ENCODE data around the gene DFFB. TPM values are rescaled to one million over a fixed set of nuclear protein-coding genes. Genes with fewer than 3 reads are reported as not detected.

DFFB gene
- total RNA-seq, 1 experiment from 2014 or later: 9.0 TPM

GRCh38 chr1:3825356-3825755 is 31.9 kb upstream of the DFFB start:
- Histone ChIP-seq H3K9me3 (ENCODE audit: control insufficient read depth in 1 of 2, insufficient read depth in 1 of 2, low read depth in 1 of 2, low read length in 2 of 2) (no peaks in the 10 kb centered on the region), H3K36me3 (ENCODE audit: control insufficient read depth in 1 of 2, insufficient read depth in 2 of 2, low read length in 2 of 2) (peaks cover 0 to 3% of the 10 kb centered on the region in 2 experiments; a peak in 2 of 4 replicates), H3K79me2 (ENCODE audit: insufficient read depth, low read length) (no peaks in the 10 kb centered on the region), H3K9ac (ENCODE audit: low read length) (no peak overlapping the region), H4K20me1 (ENCODE audit: insufficient read depth) (no peaks in the 10 kb centered on the region), H2AFZ (ENCODE audit: low read depth, low read length, poor library complexity, severe bottlenecking) (no peak overlapping the region), H3K27me3 (ENCODE audit: insufficient read depth, low read length) (no peaks in the 10 kb centered on the region), H3K9me2 (ENCODE audit: insufficient read depth) (no peaks in the 10 kb centered on the region), H3K4me1 (ENCODE audit: control insufficient read depth in 1 of 2, insufficient read depth in 2 of 2, low read length in 2 of 2) (no peaks in the 10 kb centered on the region), H3K4me3 (replicated peaks in 1 of 2; ENCODE audit: low read depth in 1 of 2, low read length in 2 of 2) (no peak overlapping the region), H3K4me2 (ENCODE audit: low read length) (no peak overlapping the region), H3K27ac (ENCODE audit: low read depth, low read length) (no peak overlapping the region)
- POLR2A ChIA-PET: no interaction called here
- TF ChIP-seq SRF (IDR thresholded peaks at IDR 0.05; ENCODE audit: low read depth) (no peak), POLR2AphosphoS5 (IDR thresholded peaks at IDR 0.05; ENCODE audit: low read depth, low read length) (no peak), POLR2A (IDR thresholded peaks at IDR 0.05; ENCODE audit: borderline replicate concordance, extremely low read depth, insufficient read depth, insufficient read length) (no peak), SP1 (IDR thresholded peaks at IDR 0.05; ENCODE audit: low read depth) (no peak), SIN3A (IDR thresholded peaks at IDR 0.05; ENCODE audit: low read depth) (no peak), RAD21 (IDR thresholded peaks at IDR 0.05; ENCODE audit: low read depth) (no peak), TCF7L2 (IDR thresholded peaks at IDR 0.05; ENCODE audit: borderline replicate concordance, extremely low read depth, insufficient read depth, insufficient read length) (no peak), EGR1 (IDR thresholded peaks at IDR 0.05; ENCODE audit: low read depth) (no peak), CEBPB (IDR thresholded peaks at IDR 0.05; ENCODE audit: low read depth) (no peak), JUND (IDR thresholded peaks at IDR 0.05) (no peak), ZBTB33 (IDR thresholded peaks at IDR 0.05; ENCODE audit: extremely low read depth, insufficient replicate concordance, low read length) (no peak)
- TF ChIP-seq, protein P1, sequence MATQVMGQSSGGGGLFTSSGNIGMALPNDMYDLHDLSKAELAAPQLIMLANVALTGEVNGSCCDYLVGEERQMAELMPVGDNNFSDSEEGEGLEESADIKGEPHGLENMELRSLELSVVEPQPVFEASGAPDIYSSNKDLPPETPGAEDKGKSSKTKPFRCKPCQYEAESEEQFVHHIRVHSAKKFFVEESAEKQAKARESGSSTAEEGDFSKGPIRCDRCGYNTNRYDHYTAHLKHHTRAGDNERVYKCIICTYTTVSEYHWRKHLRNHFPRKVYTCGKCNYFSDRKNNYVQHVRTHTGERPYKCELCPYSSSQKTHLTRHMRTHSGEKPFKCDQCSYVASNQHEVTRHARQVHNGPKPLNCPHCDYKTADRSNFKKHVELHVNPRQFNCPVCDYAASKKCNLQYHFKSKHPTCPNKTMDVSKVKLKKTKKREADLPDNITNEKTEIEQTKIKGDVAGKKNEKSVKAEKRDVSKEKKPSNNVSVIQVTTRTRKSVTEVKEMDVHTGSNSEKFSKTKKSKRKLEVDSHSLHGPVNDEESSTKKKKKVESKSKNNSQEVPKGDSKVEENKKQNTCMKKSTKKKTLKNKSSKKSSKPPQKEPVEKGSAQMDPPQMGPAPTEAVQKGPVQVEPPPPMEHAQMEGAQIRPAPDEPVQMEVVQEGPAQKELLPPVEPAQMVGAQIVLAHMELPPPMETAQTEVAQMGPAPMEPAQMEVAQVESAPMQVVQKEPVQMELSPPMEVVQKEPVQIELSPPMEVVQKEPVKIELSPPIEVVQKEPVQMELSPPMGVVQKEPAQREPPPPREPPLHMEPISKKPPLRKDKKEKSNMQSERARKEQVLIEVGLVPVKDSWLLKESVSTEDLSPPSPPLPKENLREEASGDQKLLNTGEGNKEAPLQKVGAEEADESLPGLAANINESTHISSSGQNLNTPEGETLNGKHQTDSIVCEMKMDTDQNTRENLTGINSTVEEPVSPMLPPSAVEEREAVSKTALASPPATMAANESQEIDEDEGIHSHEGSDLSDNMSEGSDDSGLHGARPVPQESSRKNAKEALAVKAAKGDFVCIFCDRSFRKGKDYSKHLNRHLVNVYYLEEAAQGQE (IDR thresholded peaks at IDR 0.05; ENCODE audit: low read depth): no peak
- RAD21 ChIA-PET (ENCODE audit: low non-redundant PET in 1 of 2, low total read pairs in 2 of 2, uncharacterized antibody in 2 of 2, unreplicated experiment in 2 of 2): no interaction called here
- no peak for ATAC-seq
- CTCF ChIA-PET: no interaction called here
- DNase-seq (ENCODE audit: low read depth, low spot score): no peak
- no TSS peak for BruUV-seq (replicated peaks)
- intact Hi-C loops (cut with micrococcal nuclease): no loop called here
